ENCODE measurements around the gene TGFB3. TPM values are rescaled to one million over a fixed set of nuclear protein-coding genes. Genes with fewer than 3 reads are reported as not detected.

The TGFB3 gene
- total RNA-seq, 5 donors from 2014 or later (not counting 1 experiment from before 2014, with no cell fraction given) = 6.4 to 9.6 (median 8.8) TPM

GRCh38 chr14:75917946-75918335 lies 63.9 kb downstream of the TGFB3 start:
- POLR2A ChIA-PET = no interaction called here
- no peak overlapping the region for H3K27ac Mint-ChIP-seq
- WGBS (ENCODE audit: insufficient coverage) = no CpG with 5 or more reads among the region's 1 CpG
- H3K27ac ChIP-seq (ENCODE audit: low read length) = no peak overlapping the region
- H3K4me1 ChIP-seq (ENCODE audit: control insufficient read depth in 1 of 2, extremely low read depth in 1 of 2, insufficient read depth in 2 of 2, low read length in 2 of 2) = no peaks in the 10 kb centered on the region
- CTCF ChIA-PET = interaction anchor here in 1 of 2 donors (1.0 kb wide), 1 partner anchor 11 kb away, joined by 5 read pairs; no protein-coding TSS in a partner anchor
- peaks cover 0 to 9% (median 0%) of the 10 kb centered on the region in 3 donors for H3K9me3 Mint-ChIP-seq
- H3K4me3 ChIP-seq (ENCODE audit: control insufficient read depth in 1 of 2, extremely low read depth in 1 of 2, low read length in 1 of 2) = no peak overlapping the region
- no peaks in the 10 kb centered on the region for H3K27me3 Mint-ChIP-seq
- H3K36me3 ChIP-seq (ENCODE audit: control insufficient read depth in 2 of 2, extremely low read depth in 1 of 2, insufficient read depth in 1 of 2, low read length in 1 of 2) = no peaks in the 10 kb centered on the region
- H3K36me3 Mint-ChIP-seq = peaks cover 19% of the 10 kb centered on the region
- H3K27me3 ChIP-seq (replicated peaks in 1 of 2; ENCODE audit: control insufficient read depth in 2 of 2, extremely low read depth in 1 of 2, insufficient read depth in 2 of 2, low read length in 1 of 2) = no peaks in the 10 kb centered on the region
- H3K4me1 Mint-ChIP-seq = no peaks in the 10 kb centered on the region
- H3K4me3 Mint-ChIP-seq = no peak overlapping the region
- DNase-seq (no peak), ATAC-seq (replicated peaks in 1 of 4) (no peak)
- H3K9me3 ChIP-seq = no peaks in the 10 kb centered on the region

- H3K36me3 ChIP-seq (ENCODE audit: control insufficient read depth in 2 of 2, extremely low read depth in 1 of 2, insufficient read depth in 1 of 2, low read length in 1 of 2) = no peaks in the 10 kb centered on the region
- no peak overlapping the region for H3K4me3 ChIP-seq (ENCODE audit: control insufficient read depth in 1 of 2, extremely low read depth in 1 of 2, low read length in 1 of 2)
- Mint-ChIP-seq H3K27ac (no peak overlapping the region), H3K4me3 (no peak overlapping the region), H3K27me3 (no peaks in the 10 kb centered on the region), H3K36me3 (peaks cover 19% of the 10 kb centered on the region), H3K9me3 (peaks cover 0 to 9% (median 0%) of the 10 kb centered on the region in 3 donors), H3K4me1 (no peaks in the 10 kb centered on the region)
- POLR2A ChIA-PET = no interaction called here
- DNase-seq = no peak
- H3K4me1 ChIP-seq (ENCODE audit: control insufficient read depth in 1 of 2, extremely low read depth in 1 of 2, insufficient read depth in 2 of 2, low read length in 2 of 2) = no peaks in the 10 kb centered on the region
- WGBS (ENCODE audit: insufficient coverage) = 93% methylated on average over 3 of the region's 10 CpGs
- no peak overlapping the region for H3K27ac ChIP-seq (ENCODE audit: low read length)
- ATAC-seq (replicated peaks in 1 of 4) = no peak
- no peaks in the 10 kb centered on the region for H3K27me3 ChIP-seq (replicated peaks in 1 of 2; ENCODE audit: control insufficient read depth in 2 of 2, extremely low read depth in 1 of 2, insufficient read depth in 2 of 2, low read length in 1 of 2)
- CTCF ChIA-PET = interaction anchor here in 1 of 2 donors (1.0 kb wide), 1 partner anchor 11 kb away, joined by 5 read pairs; no protein-coding TSS in a partner anchor
- H3K9me3 ChIP-seq = no peaks in the 10 kb centered on the region
Measured at GRCh38 chr14:75917322-75917945, 64.4 kb downstream of the TGFB3 start.

GRCh38 chr14:75915045-75915444 lies 66.8 kb downstream of the TGFB3 start:
- H3K36me3 ChIP-seq (ENCODE audit: control insufficient read depth in 2 of 2, extremely low read depth in 1 of 2, insufficient read depth in 1 of 2, low read length in 1 of 2) = no peaks in the 10 kb centered on the region
- no peaks in the 10 kb centered on the region for H3K27me3 Mint-ChIP-seq
- CTCF ChIA-PET = no interaction called here
- H3K4me1 ChIP-seq (ENCODE audit: control insufficient read depth in 1 of 2, extremely low read depth in 1 of 2, insufficient read depth in 2 of 2, low read length in 2 of 2) = no peaks in the 10 kb centered on the region
- no peak overlapping the region for H3K4me3 ChIP-seq (ENCODE audit: control insufficient read depth in 1 of 2, extremely low read depth in 1 of 2, low read length in 1 of 2)
- no peaks in the 10 kb centered on the region for H3K27me3 ChIP-seq (replicated peaks in 1 of 2; ENCODE audit: control insufficient read depth in 2 of 2, extremely low read depth in 1 of 2, insufficient read depth in 2 of 2, low read length in 1 of 2)
- H3K9me3 ChIP-seq = no peaks in the 10 kb centered on the region
- POLR2A ChIA-PET = no interaction called here
- no peak overlapping the region for H3K27ac ChIP-seq (ENCODE audit: low read length)
- H3K4me3 Mint-ChIP-seq = no peak overlapping the region
- WGBS (ENCODE audit: insufficient coverage) = no CpG with 5 or more reads among the region's 2 CpGs
- H3K36me3 Mint-ChIP-seq = peaks cover 5% of the 10 kb centered on the region
- H3K27ac Mint-ChIP-seq = no peak overlapping the region
- no peaks in the 10 kb centered on the region for H3K4me1 Mint-ChIP-seq
- no peak for ATAC-seq (replicated peaks in 1 of 4)
- DNase-seq = no peak
- H3K9me3 Mint-ChIP-seq = no peaks in the 10 kb centered on the region

GRCh38 chr14:75913183-75913582 lies 68.6 kb downstream of the TGFB3 start:
- ATAC-seq (replicated peaks in 1 of 4) = no peak
- 83% methylated on average over 1 of the region's 2 CpGs for WGBS (ENCODE audit: insufficient coverage)
- no peak for DNase-seq
- Mint-ChIP-seq H3K4me3 (no peak overlapping the region), H3K4me1 (no peaks in the 10 kb centered on the region), H3K27me3 (no peaks in the 10 kb centered on the region), H3K9me3 (no peaks in the 10 kb centered on the region), H3K36me3 (peaks cover 5% of the 10 kb centered on the region), H3K27ac (no peak overlapping the region)
- H3K9me3 ChIP-seq = no peaks in the 10 kb centered on the region
- no peaks in the 10 kb centered on the region for H3K27me3 ChIP-seq (replicated peaks in 1 of 2; ENCODE audit: control insufficient read depth in 2 of 2, extremely low read depth in 1 of 2, insufficient read depth in 2 of 2, low read length in 1 of 2)
- ChIA-PET POLR2A (interaction anchor here in 1 of 2 donors (0.5 kb wide), 1 partner anchor 765 kb away, joined by 5 read pairs; no protein-coding TSS in a partner anchor), CTCF (interaction anchor here in 1 of 2 donors (0.7 kb wide), 1 partner anchor 8 kb away, joined by 3 read pairs; no protein-coding TSS in a partner anchor)
- no peak overlapping the region for H3K4me3 ChIP-seq (ENCODE audit: control insufficient read depth in 1 of 2, extremely low read depth in 1 of 2, low read length in 1 of 2)
- H3K27ac ChIP-seq (ENCODE audit: low read length) = no peak overlapping the region
- H3K4me1 ChIP-seq (ENCODE audit: control insufficient read depth in 1 of 2, extremely low read depth in 1 of 2, insufficient read depth in 2 of 2, low read length in 2 of 2) = no peaks in the 10 kb centered on the region
- H3K36me3 ChIP-seq (ENCODE audit: control insufficient read depth in 2 of 2, extremely low read depth in 1 of 2, insufficient read depth in 1 of 2, low read length in 1 of 2) = no peaks in the 10 kb centered on the region

- H3K4me3 ChIP-seq (ENCODE audit: control insufficient read depth in 1 of 2, extremely low read depth in 1 of 2, low read length in 1 of 2) = no peak overlapping the region
- Mint-ChIP-seq H3K36me3 (peaks cover 5% of the 10 kb centered on the region), H3K27ac (no peak overlapping the region), H3K4me1 (no peaks in the 10 kb centered on the region), H3K27me3 (no peaks in the 10 kb centered on the region), H3K9me3 (no peaks in the 10 kb centered on the region), H3K4me3 (no peak overlapping the region)
- no peak overlapping the region for H3K27ac ChIP-seq (ENCODE audit: low read length)
- no peaks in the 10 kb centered on the region for H3K4me1 ChIP-seq (ENCODE audit: control insufficient read depth in 1 of 2, extremely low read depth in 1 of 2, insufficient read depth in 2 of 2, low read length in 2 of 2)
- DNase-seq (no peak), ATAC-seq (replicated peaks in 1 of 4) (no peak)
- ChIA-PET POLR2A (no interaction called here), CTCF (no interaction called here)
- WGBS (ENCODE audit: insufficient coverage) = 90% methylated on average over 3 of the region's 7 CpGs
- no peaks in the 10 kb centered on the region for H3K9me3 ChIP-seq
- no peaks in the 10 kb centered on the region for H3K36me3 ChIP-seq (ENCODE audit: control insufficient read depth in 2 of 2, extremely low read depth in 1 of 2, insufficient read depth in 1 of 2, low read length in 1 of 2)
- no peaks in the 10 kb centered on the region for H3K27me3 ChIP-seq (replicated peaks in 1 of 2; ENCODE audit: control insufficient read depth in 2 of 2, extremely low read depth in 1 of 2, insufficient read depth in 2 of 2, low read length in 1 of 2)
Measured at GRCh38 chr14:75911883-75912282, 69.9 kb downstream of the TGFB3 start.

- Histone ChIP-seq H3K27ac (ENCODE audit: low read length) (no peak overlapping the region), H3K36me3 (ENCODE audit: control insufficient read depth in 2 of 2, extremely low read depth in 1 of 2, insufficient read depth in 1 of 2, low read length in 1 of 2) (no peaks in the 10 kb centered on the region), H3K9me3 (no peaks in the 10 kb centered on the region), H3K27me3 (replicated peaks in 1 of 2; ENCODE audit: control insufficient read depth in 2 of 2, extremely low read depth in 1 of 2, insufficient read depth in 2 of 2, low read length in 1 of 2) (no peaks in the 10 kb centered on the region), H3K4me1 (ENCODE audit: control insufficient read depth in 1 of 2, extremely low read depth in 1 of 2, insufficient read depth in 2 of 2, low read length in 2 of 2) (no peaks in the 10 kb centered on the region), H3K4me3 (ENCODE audit: control insufficient read depth in 1 of 2, extremely low read depth in 1 of 2, low read length in 1 of 2) (no peak overlapping the region)
- Mint-ChIP-seq H3K27ac (no peak overlapping the region), H3K4me1 (no peaks in the 10 kb centered on the region), H3K36me3 (peaks cover 3% of the 10 kb centered on the region), H3K4me3 (no peak overlapping the region), H3K27me3 (no peaks in the 10 kb centered on the region), H3K9me3 (no peaks in the 10 kb centered on the region)
- ChIA-PET POLR2A (no interaction called here), CTCF (no interaction called here)
- WGBS (ENCODE audit: insufficient coverage) = 100% methylated on average over 1 of the region's 2 CpGs
- DNase-seq (no peak), ATAC-seq (replicated peaks in 1 of 4) (no peak)
Measured at GRCh38 chr14:75910048-75910447, 71.7 kb downstream of the TGFB3 start.

Data from T-cell (primary cell).